Neural cell (in vitro differentiated cells): ENCODE data around the gene C21orf58.

Experiments used
- CTCF ChIP-seq: fragments of 450-650 bp; IDR thresholded peaks from 2 replicates; pipeline ENCODE4 v1.5.1; 2014; ENCODE audit warnings: antibody characterized with exemption, mild to moderate bottlenecking, moderate library complexity; ENCODE audit not compliant: poor library complexity, severe bottlenecking
- REST ChIP-seq: IDR thresholded peaks from 2 replicates; pipeline ENCODE4 v1.6.1; 2012; ENCODE audit warnings: borderline replicate concordance

- TF ChIP-seq CTCF (no peak), REST (no peak)
Measured at GRCh38 chr21:46369520-46370235, 46.0 kb upstream of the C21orf58 start.
